Tibial nerve (tissue), 3 donors: ENCODE data around the gene CEACAM19.

Source experiments
- EP300 ChIP-seq, 2 donors: sonication (generic); formaldehyde crosslinking; IDR thresholded peaks; one replicate each; pipeline ENCODE4 v1.6.1; 2017; ENCODE audit warnings: antibody characterized with exemption in 2 of 2, mild to moderate bottlenecking in 1 of 2
- POLR2A ChIP-seq, 2 donors: fragments of 450-650 bp; IDR thresholded peaks; one replicate each; pipeline ENCODE4 v1.6.1; 2017; ENCODE audit warnings: antibody characterized with exemption in 2 of 2, mild to moderate bottlenecking in 2 of 2, moderate library complexity in 2 of 2

- TF ChIP-seq POLR2A (IDR thresholded peaks at IDR 0.05) (no peak), EP300 (IDR thresholded peaks at IDR 0.05) (peak in 1 of 2 donors; percentile 51)
Observed at GRCh38 chr19:44648631-44649251, 22.5 kb upstream of the CEACAM19 start.
